ENCODE data around the gene BSX.

Gene BSX

GRCh38 chr11:122951211-122951610 is 30.4 kb downstream of the BSX start:
- DNase-seq: no peak

DNA sequence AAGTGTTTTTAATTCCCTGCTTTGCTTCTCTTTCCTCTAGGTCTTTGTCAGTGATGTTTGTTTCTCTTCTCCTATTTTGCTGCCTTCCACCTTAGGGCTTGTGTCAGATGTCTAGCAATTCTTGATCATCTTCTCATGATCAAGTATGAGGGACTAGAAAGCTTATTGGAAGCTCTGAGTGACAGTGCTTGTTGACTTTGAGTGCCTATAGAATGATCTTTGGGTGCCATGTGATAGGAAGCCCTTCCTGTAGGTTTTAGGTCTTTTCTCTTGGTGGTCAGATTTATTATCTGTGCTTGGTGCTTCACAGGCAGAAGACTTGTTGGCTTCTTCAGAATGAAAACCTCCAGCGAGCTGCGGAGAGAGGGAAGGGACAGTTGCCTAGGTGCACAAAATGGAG is 43.1 kb downstream of the BSX start:
- DNase-seq: no peak

DNA sequence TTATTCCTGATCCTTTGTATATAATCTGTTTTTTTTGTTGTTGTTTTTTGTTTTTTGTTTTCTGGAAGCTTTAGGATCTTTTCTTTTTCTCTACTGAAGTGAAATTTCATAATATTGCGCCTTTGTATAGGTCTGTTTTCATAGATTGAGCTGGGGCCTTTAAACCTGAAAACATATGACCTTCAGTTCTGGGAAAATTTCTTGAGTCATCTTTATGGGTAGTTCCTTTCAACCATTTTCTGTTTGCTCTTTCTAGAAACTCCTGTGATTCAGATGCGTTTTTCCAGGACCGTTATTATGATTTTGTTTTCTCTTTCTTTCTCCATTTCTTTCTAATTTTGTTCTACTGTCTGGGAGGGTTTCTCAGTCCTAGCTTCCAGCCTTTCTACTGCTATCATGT is 43.7 kb downstream of the BSX start:
- no peak for DNase-seq

GRCh38 chr11:122933416-122933815 is 48.2 kb downstream of the BSX start:
- DNase-seq: no peak

DNA sequence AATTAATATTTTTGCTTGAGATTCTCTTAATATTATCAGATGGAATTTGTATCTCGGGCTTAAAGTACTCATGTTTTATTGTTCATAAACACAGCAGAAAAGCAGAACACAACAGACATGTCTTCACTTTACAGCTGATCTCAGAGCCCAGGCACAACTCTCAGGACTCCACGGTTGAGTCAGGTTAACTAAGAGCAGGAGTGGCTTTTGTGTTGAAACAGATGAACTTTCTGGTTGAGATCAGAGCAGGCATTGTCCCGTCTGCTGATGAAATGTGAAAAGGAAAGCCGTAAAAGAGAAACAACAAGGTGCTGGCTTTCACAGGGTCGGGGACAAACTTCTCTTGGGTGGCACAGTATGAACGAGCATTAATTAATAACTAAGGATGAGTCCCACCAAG is 50.1 kb downstream of the BSX start:
- no peak for DNase-seq
